ENCODE measurements around the gene C10orf95. TPM values are rescaled to one million over a fixed set of nuclear protein-coding genes. Genes with fewer than 3 reads are reported as not detected.
A peak's percentile ranks its signal among the peaks of the same experiment; 100 is the strongest.

C10orf95 gene
- total RNA-seq, 2 experiments from 2014 or later, result 0.35 TPM; not detected in 1

GRCh38 chr10:102416283-102416682 lies 35.1 kb downstream of the C10orf95 start:
- Mint-ChIP-seq H3K36me3 (peaks cover 1% of the 10 kb centered on the region), H3K4me3 (no peak overlapping the region), H3K27me3 (peaks cover 35% of the 10 kb centered on the region), H3K4me1 (peaks cover 32% of the 10 kb centered on the region), H3K9me3 (ENCODE audit: low read depth) (no peaks in the 10 kb centered on the region), H3K27ac (no peak overlapping the region)
- DNase-seq, result no peak
- ATAC-seq, result no peak
- CTCF ChIA-PET, result interaction anchor here (1.4 to 1.5 kb wide), 3 partner anchors 12 to 187 kb away, joined by 5 to 9 read pairs (median 6); no protein-coding TSS in a partner anchor

GRCh38 chr10:102414749-102415148 lies 36.6 kb downstream of the C10orf95 start:
- no peak overlapping the region for H3K4me3 Mint-ChIP-seq

GRCh38 chr10:102413806-102414561 lies 37.4 kb downstream of the C10orf95 start:
- H3K27me3 Mint-ChIP-seq, result peaks cover 49% of the 10 kb centered on the region
- no peaks in the 10 kb centered on the region for H3K9me3 Mint-ChIP-seq (ENCODE audit: low read depth)
- H3K4me3 Mint-ChIP-seq, result no peak overlapping the region
- ATAC-seq, result no peak
- no peak for DNase-seq
- H3K4me1 Mint-ChIP-seq, result peaks cover 28% of the 10 kb centered on the region
- CTCF ChIA-PET, result interaction anchor here (0.7 to 5.6 kb wide), 3 partner anchors 15 to 184 kb away, joined by 3 to 37 read pairs (median 5); no protein-coding TSS in a partner anchor
- H3K27ac Mint-ChIP-seq, result no peak overlapping the region
- no peaks in the 10 kb centered on the region for H3K36me3 Mint-ChIP-seq

More at GRCh38 chr10:102414749-102415148, 36.6 kb downstream of the C10orf95 start:
- CTCF ChIA-PET, result interaction anchor here (0.7 to 1.5 kb wide), 5 partner anchors 11 to 185 kb away, joined by 3 to 9 read pairs (median 5); partner anchors contain the start of gene SUFU
- Mint-ChIP-seq H3K27ac (no peak overlapping the region), H3K4me1 (peaks cover 30% of the 10 kb centered on the region), H3K27me3 (peaks cover 47% of the 10 kb centered on the region), H3K36me3 (no peaks in the 10 kb centered on the region), H3K9me3 (ENCODE audit: low read depth) (no peaks in the 10 kb centered on the region)
- DNase-seq (no peak), ATAC-seq (no peak)

- CTCF ChIA-PET, result interaction anchor here (0.7 to 5.6 kb wide), 4 partner anchors 9 to 183 kb away, joined by 3 to 37 read pairs (median 5); no protein-coding TSS in a partner anchor
- Mint-ChIP-seq H3K9me3 (ENCODE audit: low read depth) (no peaks in the 10 kb centered on the region), H3K4me1 (peaks cover 28% of the 10 kb centered on the region), H3K36me3 (no peaks in the 10 kb centered on the region), H3K27me3 (peaks cover 48% of the 10 kb centered on the region), H3K27ac (no peak overlapping the region), H3K4me3 (no peak overlapping the region)
- ATAC-seq (peak; percentile 28), DNase-seq (peak; percentile 74)
Measured at GRCh38 chr10:102413053-102413705, 38.2 kb downstream of the C10orf95 start.

GRCh38 chr10:102412293-102412692 lies 39.0 kb downstream of the C10orf95 start:
- Mint-ChIP-seq H3K27ac (no peak overlapping the region), H3K36me3 (no peaks in the 10 kb centered on the region), H3K4me1 (peaks cover 29% of the 10 kb centered on the region), H3K4me3 (no peak overlapping the region), H3K27me3 (peaks cover 47% of the 10 kb centered on the region), H3K9me3 (ENCODE audit: low read depth) (no peaks in the 10 kb centered on the region)
- CTCF ChIA-PET, result interaction anchor here (1.0 to 5.6 kb wide), 3 partner anchors 8 to 66 kb away, joined by 3 to 37 read pairs (median 5); no protein-coding TSS in a partner anchor
- no peak for ATAC-seq
- no peak for DNase-seq

- no peaks in the 10 kb centered on the region for H3K9me3 Mint-ChIP-seq (ENCODE audit: low read depth)
- CTCF ChIA-PET, result interaction anchor here (1.0 to 5.6 kb wide), 4 partner anchors 12 to 181 kb away, joined by 3 to 37 read pairs (median 4); partner anchors contain the start of gene C10orf95
- DNase-seq, result no peak
- peaks cover 29% of the 10 kb centered on the region for H3K4me1 Mint-ChIP-seq
- no peak overlapping the region for H3K27ac Mint-ChIP-seq
- no peaks in the 10 kb centered on the region for H3K36me3 Mint-ChIP-seq
- H3K27me3 Mint-ChIP-seq, result peaks cover 46% of the 10 kb centered on the region
- no peak for ATAC-seq
- H3K4me3 Mint-ChIP-seq, result peak overlapping the region; percentile 11
Measured at GRCh38 chr10:102411341-102412255, 39.7 kb downstream of the C10orf95 start.

- DNase-seq (no peak), ATAC-seq (no peak)
- CTCF ChIA-PET, result interaction anchor here (1.1 to 5.6 kb wide), 7 partner anchors 11 to 181 kb away, joined by 3 to 37 read pairs (median 4); partner anchors contain the start of genes ACTR1A and C10orf95
- no peak overlapping the region for H3K27ac Mint-ChIP-seq
- H3K36me3 Mint-ChIP-seq, result no peaks in the 10 kb centered on the region
- no peaks in the 10 kb centered on the region for H3K9me3 Mint-ChIP-seq (ENCODE audit: low read depth)
- H3K4me1 Mint-ChIP-seq, result peaks cover 29% of the 10 kb centered on the region
- H3K27me3 Mint-ChIP-seq, result peaks cover 42% of the 10 kb centered on the region
- H3K4me3 Mint-ChIP-seq, result peak overlapping the region; percentile 42
Measured at GRCh38 chr10:102410429-102411073, 40.8 kb downstream of the C10orf95 start.

- Mint-ChIP-seq H3K27ac (peak overlapping the region; percentile 21), H3K27me3 (peaks cover 42% of the 10 kb centered on the region), H3K4me1 (peaks cover 29% of the 10 kb centered on the region), H3K36me3 (no peaks in the 10 kb centered on the region), H3K4me3 (peak overlapping the region; percentile 42), H3K9me3 (ENCODE audit: low read depth) (no peaks in the 10 kb centered on the region)
- DNase-seq, result no peak
- no peak for ATAC-seq
- CTCF ChIA-PET, result interaction anchor here (0.6 to 5.6 kb wide), 9 partner anchors 10 to 291 kb away, joined by 3 to 37 read pairs (median 3); partner anchors contain the start of gene ACTR1A
Measured at GRCh38 chr10:102409604-102410428, 41.5 kb downstream of the C10orf95 start.

GRCh38 chr10:102408728-102409603 lies 42.4 kb downstream of the C10orf95 start:
- peak; percentile 65 for DNase-seq
- Mint-ChIP-seq H3K36me3 (no peaks in the 10 kb centered on the region), H3K9me3 (ENCODE audit: low read depth) (no peaks in the 10 kb centered on the region), H3K27me3 (peaks cover 42% of the 10 kb centered on the region), H3K4me1 (peaks cover 29% of the 10 kb centered on the region), H3K4me3 (peak overlapping the region; percentile 42), H3K27ac (no peak overlapping the region)
- CTCF ChIA-PET, result interaction anchor here (0.6 to 5.6 kb wide), 8 partner anchors 10 to 290 kb away, joined by 3 to 37 read pairs (median 3); partner anchors contain the start of gene ACTR1A
- peak; percentile 57 for ATAC-seq

GRCh38 chr10:102408131-102408727 lies 43.1 kb downstream of the C10orf95 start:
- no peak for ATAC-seq
- Mint-ChIP-seq H3K9me3 (ENCODE audit: low read depth) (no peaks in the 10 kb centered on the region), H3K27ac (no peak overlapping the region), H3K36me3 (no peaks in the 10 kb centered on the region), H3K4me1 (peaks cover 28% of the 10 kb centered on the region), H3K4me3 (peak overlapping the region; percentile 40), H3K27me3 (peaks cover 41% of the 10 kb centered on the region)
- DNase-seq, result no peak
- CTCF ChIA-PET, result interaction anchor here (1.5 to 16.5 kb wide), 2 partner anchors 9 to 180 kb away, joined by 4 to 271 read pairs; partner anchors contain the start of gene ELOVL3
